SIG-M5 (cell line): Measurements from ENCODE around the gene MEF2C.

ENCODE experiments used
- DNase-seq: peaks from one replicate; lab custom pipeline; 2025; lab: John Stamatoyannopoulos, UW

Gene MEF2C

GRCh38 chr5:88713818-88714217 is 169.2 kb downstream of the MEF2C start:
- no peak for DNase-seq

- DNase-seq: no peak
Observed at GRCh38 chr5:88708682-88709398, 174.1 kb downstream of the MEF2C start.

- DNase-seq: no peak
Observed at GRCh38 chr5:88708021-88708420, 175.0 kb downstream of the MEF2C start.

- DNase-seq: no peak
Observed at GRCh38 chr5:88707216-88707965, 175.6 kb downstream of the MEF2C start.

GRCh38 chr5:88702332-88702731 is 180.7 kb downstream of the MEF2C start:
- DNase-seq: no peak

GRCh38 chr5:88700121-88700520 is 182.9 kb downstream of the MEF2C start:
- DNase-seq: no peak

GRCh38 chr5:88698290-88698689 is 184.7 kb downstream of the MEF2C start:
- no peak for DNase-seq

GRCh38 chr5:88696466-88696865 is 186.5 kb downstream of the MEF2C start:
- no peak for DNase-seq

- DNase-seq: no peak
Observed at GRCh38 chr5:88695931-88696330, 187.1 kb downstream of the MEF2C start.

- DNase-seq: no peak
Observed at GRCh38 chr5:88695232-88695631, 187.8 kb downstream of the MEF2C start.

- DNase-seq: no peak
Observed at GRCh38 chr5:88694023-88694679, 188.8 kb downstream of the MEF2C start.

GRCh38 chr5:88693071-88693932 is 189.7 kb downstream of the MEF2C start:
- DNase-seq: no peak

GRCh38 chr5:88691945-88692868 is 190.8 kb downstream of the MEF2C start:
- no peak for DNase-seq

GRCh38 chr5:88691230-88691582 is 191.8 kb downstream of the MEF2C start:
- DNase-seq: no peak

GRCh38 chr5:88690409-88691229 is 192.4 kb downstream of the MEF2C start:
- no peak for DNase-seq

GRCh38 chr5:88689668-88690408 is 193.1 kb downstream of the MEF2C start:
- no peak for DNase-seq

- no peak for DNase-seq
Observed at GRCh38 chr5:88688984-88689667, 193.9 kb downstream of the MEF2C start.

- no peak for DNase-seq
Observed at GRCh38 chr5:88688156-88688983, 194.6 kb downstream of the MEF2C start.
